GM23338 (cell line): ENCODE measurements around the gene UIMC1. TPM values are rescaled to one million over a fixed set of nuclear protein-coding genes. Genes with fewer than 3 reads are reported as not detected.
A peak's percentile ranks its signal among the peaks of the same experiment; 100 is the strongest.

Experiments
- ATAC-seq: fragments of 200-7000 bp; cut with Tn5 transposase; 3 replicates; pipeline ENCODE4 v1.9.1; 2020
- DNase-seq: peaks from one replicate; pipeline ENCODE4 v3.0.0-alpha.2; 2015; ENCODE audit warnings: low spot score
- H2AFZ ChIP-seq: fragments of 200-600 bp; sonication (generic); 2 replicates; pipeline ENCODE4 v1.8.0; 2016; ENCODE audit warnings: antibody characterized with exemption, mild to moderate bottlenecking, moderate library complexity
- H3F3A ChIP-seq: fragments of 200-600 bp; sonication (generic); replicated peaks from 2 replicates; pipeline ENCODE4 v1.8.0; 2017; ENCODE audit warnings: antibody characterized with exemption, mixed run types, low read depth
- H3K27ac ChIP-seq: fragments of 200-600 bp; sonication (generic); 2 replicates; pipeline ENCODE4 v1.6.1; 2016; ENCODE audit warnings: low read depth
- H3K27me3 ChIP-seq: fragments of 200-600 bp; sonication (generic); 2 replicates; pipeline ENCODE4 v1.8.0; 2016; ENCODE audit warnings: mild to moderate bottlenecking, mixed run types, moderate library complexity; ENCODE audit not compliant: insufficient read depth
- H3K36me3 ChIP-seq: fragments of 200-600 bp; sonication (generic); 2 replicates; pipeline ENCODE4 v1.8.0; 2016; ENCODE audit warnings: mild to moderate bottlenecking; ENCODE audit not compliant: insufficient read depth
- H3K4me1 ChIP-seq: fragments of 200-600 bp; sonication (generic); 2 replicates; pipeline ENCODE4 v1.8.0; 2016; ENCODE audit warnings: mild to moderate bottlenecking, moderate library complexity; ENCODE audit not compliant: insufficient read depth
- H3K4me2 ChIP-seq: fragments of 200-600 bp; sonication (generic); 2 replicates; pipeline ENCODE4 v1.7.1; 2017; ENCODE audit warnings: mixed run types
- H3K4me3 ChIP-seq: fragments of 200-600 bp; sonication (generic); 2 replicates; pipeline ENCODE4 v1.6.1; 2016; ENCODE audit warnings: mixed run types
- H3K79me2 ChIP-seq: fragments of 200-600 bp; sonication (generic); replicated peaks from 2 replicates; pipeline ENCODE4 v1.8.0; 2017; ENCODE audit warnings: mild to moderate bottlenecking; ENCODE audit not compliant: insufficient read depth
- H3K9me2 ChIP-seq: fragments of 200-600 bp; sonication (generic); 2 replicates; pipeline ENCODE4 v1.8.0; 2017; ENCODE audit not compliant: insufficient read depth
- H4K20me1 ChIP-seq: fragments of 200-600 bp; sonication (generic); replicated peaks from 2 replicates; pipeline ENCODE4 v1.8.0; 2017; ENCODE audit warnings: mild to moderate bottlenecking; ENCODE audit not compliant: insufficient read depth
- H3K27ac Mint-ChIP-seq: 2 replicates; pipeline ENCODE4 v1.8.0; 2020; ENCODE audit warnings: inconsistent platforms, mild to moderate bottlenecking, moderate library complexity, mixed read lengths
- H3K27me3 Mint-ChIP-seq: 3 replicates; pipeline ENCODE4 v1.8.0; 2022; ENCODE audit warnings: low read depth, mild to moderate bottlenecking, moderate library complexity, mixed read lengths, inconsistent platforms; ENCODE audit not compliant: insufficient read depth, poor library complexity
- H3K36me3 Mint-ChIP-seq: 3 replicates; pipeline ENCODE4 v1.8.0; 2021; ENCODE audit warnings: low read depth, mild to moderate bottlenecking, inconsistent platforms, moderate library complexity, mixed read lengths
- H3K4me1 Mint-ChIP-seq: 3 replicates; pipeline ENCODE4 v1.8.0; 2020; ENCODE audit warnings: mild to moderate bottlenecking, inconsistent platforms, mixed read lengths
- H3K4me3 Mint-ChIP-seq: 3 replicates; pipeline ENCODE4 v1.8.0; 2021; ENCODE audit warnings: moderate library complexity, mild to moderate bottlenecking, inconsistent platforms, mixed read lengths
- H3K9me3 Mint-ChIP-seq: 3 replicates; pipeline ENCODE4 v1.8.0; 2020; ENCODE audit warnings: moderate library complexity, mild to moderate bottlenecking, inconsistent platforms, mixed read lengths
- EZH2 ChIP-seq: fragments of 200-600 bp; sonication (generic); IDR thresholded peaks from one replicate; pipeline ENCODE4 v1.8.0; 2017; ENCODE audit warnings: antibody characterized with exemption, mild to moderate bottlenecking, low read depth; ENCODE audit not compliant: unreplicated experiment
- EZH2phosphoT487 ChIP-seq: fragments of 200-600 bp; sonication (generic); IDR thresholded peaks from one replicate; pipeline ENCODE4 v1.8.1; 2018; ENCODE audit warnings: antibody characterized with exemption; ENCODE audit not compliant: unreplicated experiment
- NANOG ChIP-seq: IDR thresholded peaks from 2 replicates; pipeline ENCODE4 v1.6.1; 2016; ENCODE audit warnings: antibody characterized with exemption, borderline replicate concordance
- POLR2AphosphoS5 ChIP-seq: IDR thresholded peaks from 2 replicates; pipeline ENCODE4 v1.6.1; 2016; ENCODE audit warnings: antibody characterized with exemption, low read depth
- REST ChIP-seq: IDR thresholded peaks from one replicate; pipeline ENCODE4 v1.6.1; 2018; ENCODE audit warnings: antibody characterized with exemption; ENCODE audit not compliant: unreplicated experiment
- ZNF114 ChIP-seq: fragments of 250-450 bp; sonication (Bioruptor Pico); IDR thresholded peaks from 2 replicates; pipeline ENCODE4 v1.5.0; 2020; ENCODE audit warnings: mild to moderate bottlenecking, moderate library complexity
- ZNF331 ChIP-seq: fragments of 250-450 bp; sonication (Bioruptor Pico); IDR thresholded peaks from 2 replicates; pipeline ENCODE4 v1.5.0; 2020; ENCODE audit warnings: low read depth, mild to moderate bottlenecking, moderate library complexity
- ZNF462 ChIP-seq: fragments of 250-450 bp; sonication (Bioruptor Pico); IDR thresholded peaks from 2 replicates; pipeline ENCODE4 v1.5.0; 2020; ENCODE audit warnings: mild to moderate bottlenecking, moderate library complexity
- polyA plus RNA-seq: library from polyadenylated mRNA; unstranded; fragments of >200 nt; fragmentation: Nextera tagmentation; extraction: Ambion mirVana; gene quantifications from 2 replicates; pipeline ENCODE4 v1.2.1, GENCODE V29; 2016
- total RNA-seq: library from RNA; depleted of rRNA; stranded (reverse); fragments of >200 nt; shearing (Covaris generic); gene quantifications from 2 replicates; pipeline ENCODE4 v1.2.3, GENCODE V29; 2014
- TF ChIP-seq, protein P1 (sequence below), 2 experiments: fragments of 200-600 bp in 1 of 2; sonication (generic) in 1 of 2; conservative IDR thresholded peaks; 2 replicates each; pipeline versions ENCODE4 v1.5.1 to v1.6.1; 2016 to 2017; ENCODE audit warnings: antibody characterized with exemption in 2 of 2, low read depth in 2 of 2, mild to moderate bottlenecking in 2 of 2, moderate library complexity in 1 of 2
- TF ChIP-seq, protein P2 (sequence below): IDR thresholded peaks from 2 replicates; pipeline ENCODE4 v1.6.1; 2016; ENCODE audit warnings: antibody characterized with exemption

The UIMC1 gene
- total and polyA plus RNA-seq, 2 experiments from 2014 or later = 36.4 to 40.1 TPM

DNA sequence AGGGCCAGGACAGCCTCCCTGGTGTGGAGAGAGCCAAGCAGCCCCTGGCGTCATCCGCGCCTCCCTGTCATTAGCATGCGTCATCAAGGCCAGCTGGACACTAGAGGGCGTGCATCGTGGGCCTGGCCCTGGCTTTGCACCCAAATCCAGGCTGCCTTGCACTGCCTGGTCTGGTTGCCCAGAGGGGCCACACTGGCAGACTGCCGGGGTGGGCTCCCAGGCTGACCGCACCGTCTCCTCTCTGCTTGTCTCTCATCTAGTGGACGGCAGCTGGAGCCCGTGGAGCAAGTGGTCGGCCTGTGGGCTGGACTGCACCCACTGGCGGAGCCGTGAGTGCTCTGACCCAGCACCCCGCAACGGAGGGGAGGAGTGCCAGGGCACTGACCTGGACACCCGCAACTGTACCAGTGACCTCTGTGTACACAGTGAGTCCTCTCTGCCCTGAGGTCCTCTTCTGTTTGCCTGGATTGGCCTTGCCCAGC is 136.4 kb downstream of the UIMC1 start (continued):
- TF ChIP-seq ZNF462 (no peak), EZH2 (no peak), ZNF331 (no peak)

GRCh38 chr5:176869501-176870109 is 137.0 kb downstream of the UIMC1 start:
- Mint-ChIP-seq H3K27ac (no peak overlapping the region), H3K4me3 (no peak overlapping the region), H3K27me3 (peaks cover 10% of the 10 kb centered on the region), H3K36me3 (no peaks in the 10 kb centered on the region), H3K4me1 (peaks cover 24% of the 10 kb centered on the region), H3K9me3 (no peaks in the 10 kb centered on the region)
- Histone ChIP-seq H3F3A (no peaks in the 10 kb centered on the region), H3K9me2 (no peaks in the 10 kb centered on the region), H3K27me3 (no peaks in the 10 kb centered on the region), H3K4me3 (no peak overlapping the region), H3K36me3 (no peaks in the 10 kb centered on the region), H2AFZ (no peak overlapping the region), H3K4me2 (no peak overlapping the region), H4K20me1 (no peaks in the 10 kb centered on the region), H3K4me1 (no peaks in the 10 kb centered on the region), H3K79me2 (no peaks in the 10 kb centered on the region), H3K27ac (no peak overlapping the region)
- DNase-seq (no peak), ATAC-seq (peak; percentile 10)
- TF ChIP-seq, protein P1, sequence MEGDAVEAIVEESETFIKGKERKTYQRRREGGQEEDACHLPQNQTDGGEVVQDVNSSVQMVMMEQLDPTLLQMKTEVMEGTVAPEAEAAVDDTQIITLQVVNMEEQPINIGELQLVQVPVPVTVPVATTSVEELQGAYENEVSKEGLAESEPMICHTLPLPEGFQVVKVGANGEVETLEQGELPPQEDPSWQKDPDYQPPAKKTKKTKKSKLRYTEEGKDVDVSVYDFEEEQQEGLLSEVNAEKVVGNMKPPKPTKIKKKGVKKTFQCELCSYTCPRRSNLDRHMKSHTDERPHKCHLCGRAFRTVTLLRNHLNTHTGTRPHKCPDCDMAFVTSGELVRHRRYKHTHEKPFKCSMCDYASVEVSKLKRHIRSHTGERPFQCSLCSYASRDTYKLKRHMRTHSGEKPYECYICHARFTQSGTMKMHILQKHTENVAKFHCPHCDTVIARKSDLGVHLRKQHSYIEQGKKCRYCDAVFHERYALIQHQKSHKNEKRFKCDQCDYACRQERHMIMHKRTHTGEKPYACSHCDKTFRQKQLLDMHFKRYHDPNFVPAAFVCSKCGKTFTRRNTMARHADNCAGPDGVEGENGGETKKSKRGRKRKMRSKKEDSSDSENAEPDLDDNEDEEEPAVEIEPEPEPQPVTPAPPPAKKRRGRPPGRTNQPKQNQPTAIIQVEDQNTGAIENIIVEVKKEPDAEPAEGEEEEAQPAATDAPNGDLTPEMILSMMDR (conservative IDR thresholded peaks at IDR 0.05; ENCODE audit: low read depth in 2 of 2) = no peak
- TF ChIP-seq NANOG (no peak), POLR2AphosphoS5 (no peak), EZH2phosphoT487 (no peak), ZNF331 (no peak), REST (no peak), ZNF114 (CRISPR knock-in tag) (no peak)
- TF ChIP-seq, protein P2, sequence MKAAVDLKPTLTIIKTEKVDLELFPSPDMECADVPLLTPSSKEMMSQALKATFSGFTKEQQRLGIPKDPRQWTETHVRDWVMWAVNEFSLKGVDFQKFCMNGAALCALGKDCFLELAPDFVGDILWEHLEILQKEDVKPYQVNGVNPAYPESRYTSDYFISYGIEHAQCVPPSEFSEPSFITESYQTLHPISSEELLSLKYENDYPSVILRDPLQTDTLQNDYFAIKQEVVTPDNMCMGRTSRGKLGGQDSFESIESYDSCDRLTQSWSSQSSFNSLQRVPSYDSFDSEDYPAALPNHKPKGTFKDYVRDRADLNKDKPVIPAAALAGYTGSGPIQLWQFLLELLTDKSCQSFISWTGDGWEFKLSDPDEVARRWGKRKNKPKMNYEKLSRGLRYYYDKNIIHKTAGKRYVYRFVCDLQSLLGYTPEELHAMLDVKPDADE = no peak
